Vagina (tissue), 2 donors: ENCODE results near the gene CNTNAP5. TPM values are rescaled to one million over a fixed set of nuclear protein-coding genes. Genes with fewer than 3 reads are reported as not detected.

ENCODE experiments used
- DNase-seq, 2 donors: peaks; one replicate each; pipeline ENCODE4 v3.0.0-alpha.2; 2017; ENCODE audit errors: extremely low spot score in 2 of 2
- H3K27ac ChIP-seq: fragments of 200-600 bp; sonication (generic); one replicate; pipeline ENCODE4 v1.5.1; 2019
- H3K27me3 ChIP-seq: fragments of 200-600 bp; sonication (generic); one replicate; pipeline ENCODE4 v1.5.1; 2019
- H3K36me3 ChIP-seq, 2 donors: fragments of 200-600 bp; sonication (generic); one replicate each; pipeline ENCODE4 v1.5.1; 2017 to 2019
- H3K4me1 ChIP-seq: fragments of 200-600 bp; sonication (generic); one replicate; pipeline ENCODE4 v1.5.1; 2019
- H3K4me3 ChIP-seq, 2 donors: fragments of 200-600 bp; sonication (generic); 1 replicate in 1 of 2; 2 replicates in 1 of 2; pipeline ENCODE4 v1.5.1; 2016 to 2019
- H3K9me3 ChIP-seq: fragments of 200-600 bp; sonication (generic); one replicate; pipeline ENCODE4 v1.5.1; 2019
- POLR2A ChIP-seq, 2 donors: fragments of 450-650 bp; IDR thresholded peaks; one replicate each; pipeline ENCODE4 v1.6.1; 2017; ENCODE audit warnings: antibody characterized with exemption in 2 of 2, mild to moderate bottlenecking in 2 of 2, moderate library complexity in 2 of 2
- POLR2AphosphoS5 ChIP-seq, 2 donors: sonication (generic); formaldehyde crosslinking; IDR thresholded peaks; one replicate each; pipeline ENCODE4 v1.9.0; 2017; ENCODE audit warnings: antibody characterized with exemption in 2 of 2, mild to moderate bottlenecking in 2 of 2, low read depth in 1 of 2; ENCODE audit not compliant: insufficient read depth in 1 of 2
- intact Hi-C: fragments of 100-400 bp; cut with DNase I; formaldehyde crosslinking; loops from one replicate; pipeline ENCODE4 v1.15.1; 2023
- total RNA-seq: library from RNA; depleted of rRNA; stranded (reverse); fragments of >200 nt; gene quantifications from one replicate; pipeline ENCODE4 v1.2.3, GENCODE V29; 2016
- TF ChIP-seq, protein P1 (sequence below), 3 experiments: fragments of 450-650 bp in 2 of 3; fragments of 200-600 bp in 1 of 3; sonication (generic) in 1 of 3; IDR thresholded peaks; one replicate each; pipeline ENCODE4 v1.5.1; 2017 to 2019; ENCODE audit warnings: antibody characterized with exemption in 3 of 3, mild to moderate bottlenecking in 2 of 3, moderate library complexity in 2 of 3

CNTNAP5 gene
- total RNA-seq, 1 donor from 2014 or later: not detected

DNA sequence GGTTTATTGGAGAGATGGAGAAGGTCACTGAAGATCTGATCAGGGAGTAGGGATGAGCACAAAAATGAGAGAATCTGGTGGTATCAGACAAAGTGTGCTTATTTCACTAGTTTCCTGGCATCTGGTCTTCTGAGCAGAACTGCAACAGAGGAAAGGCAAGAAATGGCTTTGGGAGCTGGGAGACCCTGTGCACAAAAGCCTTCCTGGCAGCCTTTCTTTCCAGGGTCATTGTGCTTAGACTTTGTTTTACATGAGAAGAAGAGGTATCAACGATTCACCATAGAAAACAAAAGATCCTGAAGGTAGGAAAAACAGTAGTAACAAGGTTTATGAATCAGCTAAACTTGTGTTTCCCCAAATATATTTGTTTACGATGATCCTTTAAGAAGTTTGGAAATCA, 162.9 kb downstream of the CNTNAP5 start:
- Histone ChIP-seq H3K9me3 (no peaks in the 10 kb centered on the region), H3K4me1 (no peaks in the 10 kb centered on the region), H3K27me3 (no peaks in the 10 kb centered on the region), H3K36me3 (no peaks in the 10 kb centered on the region), H3K4me3 (no peak overlapping the region), H3K27ac (no peak overlapping the region)
- intact Hi-C loops: no loop called here
- DNase-seq: no peak
- no peak for TF ChIP-seq POLR2A (IDR thresholded peaks at IDR 0.05)
- TF ChIP-seq, protein P1, sequence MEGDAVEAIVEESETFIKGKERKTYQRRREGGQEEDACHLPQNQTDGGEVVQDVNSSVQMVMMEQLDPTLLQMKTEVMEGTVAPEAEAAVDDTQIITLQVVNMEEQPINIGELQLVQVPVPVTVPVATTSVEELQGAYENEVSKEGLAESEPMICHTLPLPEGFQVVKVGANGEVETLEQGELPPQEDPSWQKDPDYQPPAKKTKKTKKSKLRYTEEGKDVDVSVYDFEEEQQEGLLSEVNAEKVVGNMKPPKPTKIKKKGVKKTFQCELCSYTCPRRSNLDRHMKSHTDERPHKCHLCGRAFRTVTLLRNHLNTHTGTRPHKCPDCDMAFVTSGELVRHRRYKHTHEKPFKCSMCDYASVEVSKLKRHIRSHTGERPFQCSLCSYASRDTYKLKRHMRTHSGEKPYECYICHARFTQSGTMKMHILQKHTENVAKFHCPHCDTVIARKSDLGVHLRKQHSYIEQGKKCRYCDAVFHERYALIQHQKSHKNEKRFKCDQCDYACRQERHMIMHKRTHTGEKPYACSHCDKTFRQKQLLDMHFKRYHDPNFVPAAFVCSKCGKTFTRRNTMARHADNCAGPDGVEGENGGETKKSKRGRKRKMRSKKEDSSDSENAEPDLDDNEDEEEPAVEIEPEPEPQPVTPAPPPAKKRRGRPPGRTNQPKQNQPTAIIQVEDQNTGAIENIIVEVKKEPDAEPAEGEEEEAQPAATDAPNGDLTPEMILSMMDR (IDR thresholded peaks at IDR 0.05): no peak
- TF ChIP-seq POLR2AphosphoS5 (IDR thresholded peaks at IDR 0.05; ENCODE audit: insufficient read depth in 1 of 2, low read depth in 1 of 2): no peak

DNA sequence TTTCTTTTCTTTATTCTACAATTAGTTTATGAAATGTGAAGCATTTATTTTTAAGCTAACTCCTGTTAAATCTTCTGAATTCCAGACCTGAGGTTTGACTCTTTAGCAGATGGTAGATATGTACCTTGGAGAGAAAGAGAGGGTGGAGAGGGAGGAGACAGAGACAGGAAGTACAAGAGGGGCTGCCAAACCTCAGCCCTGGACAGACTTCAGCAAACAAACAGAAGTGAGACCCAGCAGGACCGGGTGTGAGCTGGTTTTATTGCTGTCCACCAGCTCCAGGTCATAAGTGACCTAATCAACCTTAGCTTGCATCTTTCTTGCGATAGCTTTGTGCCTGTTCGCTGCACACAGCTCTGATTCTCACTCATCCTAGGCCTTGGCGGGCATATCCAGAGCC, 168.6 kb downstream of the CNTNAP5 start:
- Histone ChIP-seq H3K27me3 (no peaks in the 10 kb centered on the region), H3K4me3 (no peak overlapping the region), H3K4me1 (no peaks in the 10 kb centered on the region), H3K36me3 (no peaks in the 10 kb centered on the region), H3K27ac (no peak overlapping the region), H3K9me3 (no peaks in the 10 kb centered on the region)
- no peak for TF ChIP-seq POLR2AphosphoS5 (IDR thresholded peaks at IDR 0.05; ENCODE audit: insufficient read depth in 1 of 2, low read depth in 1 of 2)
- no peak for TF ChIP-seq POLR2A (IDR thresholded peaks at IDR 0.05)
- TF ChIP-seq, protein P1 (IDR thresholded peaks at IDR 0.05): no peak
- no peak for DNase-seq
- intact Hi-C loops: no loop called here

DNA sequence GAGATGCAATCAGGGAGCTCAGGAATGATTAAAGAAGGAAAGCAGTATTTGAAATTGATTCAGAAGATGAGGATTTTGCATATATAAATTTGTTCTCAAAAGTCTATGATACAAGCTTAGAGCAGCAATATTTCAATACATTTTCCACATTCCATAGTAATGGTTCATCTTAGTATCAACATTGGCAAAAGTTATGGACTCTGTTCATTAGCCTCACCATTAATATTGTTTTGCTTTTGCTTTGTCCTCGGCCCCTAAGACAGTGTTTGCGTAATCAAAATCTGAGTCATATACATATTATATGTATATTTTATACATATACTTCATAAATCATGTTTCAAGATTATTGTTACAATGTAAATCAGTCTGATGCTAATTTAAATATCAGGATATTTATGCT, 176.6 kb downstream of the CNTNAP5 start:
- intact Hi-C loops: no loop called here
- no peak for DNase-seq
- no peaks in the 10 kb centered on the region for H3K9me3 ChIP-seq

DNA sequence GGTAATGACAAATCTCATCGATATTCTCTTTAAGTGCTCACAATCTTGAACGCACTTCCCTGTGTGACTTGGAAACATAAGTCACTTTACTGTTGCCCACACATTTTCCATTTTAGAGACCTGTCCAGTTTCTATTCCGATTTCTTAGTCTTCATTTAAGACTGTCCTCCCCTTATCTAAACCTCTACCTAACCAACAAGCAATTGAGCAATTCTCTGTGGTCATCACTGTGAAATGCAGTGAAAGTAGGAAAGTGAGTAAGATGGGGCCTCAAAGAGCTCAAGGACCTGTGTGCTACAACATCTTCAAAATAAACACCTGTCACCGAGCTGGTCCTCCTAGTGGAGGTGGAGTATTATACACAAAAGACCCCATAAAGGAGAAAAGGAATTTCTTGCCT, 184.4 kb downstream of the CNTNAP5 start:
- Histone ChIP-seq H3K4me1 (no peaks in the 10 kb centered on the region), H3K36me3 (no peaks in the 10 kb centered on the region), H3K27me3 (no peaks in the 10 kb centered on the region), H3K27ac (no peak overlapping the region), H3K9me3 (no peaks in the 10 kb centered on the region), H3K4me3 (no peak overlapping the region)
- no peak for DNase-seq
- no peak for TF ChIP-seq POLR2AphosphoS5 (IDR thresholded peaks at IDR 0.05; ENCODE audit: insufficient read depth in 1 of 2, low read depth in 1 of 2)
- TF ChIP-seq, protein P1 (IDR thresholded peaks at IDR 0.05): no peak
- no peak for TF ChIP-seq POLR2A (IDR thresholded peaks at IDR 0.05)
- intact Hi-C loops: no loop called here

More for the DNA sequence above, 176.6 kb downstream of the CNTNAP5 start:
- no peak overlapping the region for H3K4me3 ChIP-seq
- no peaks in the 10 kb centered on the region for H3K27me3 ChIP-seq
- H3K27ac ChIP-seq: no peak overlapping the region
- H3K36me3 ChIP-seq: no peaks in the 10 kb centered on the region
- TF ChIP-seq, protein P1 (IDR thresholded peaks at IDR 0.05): no peak
- no peak for TF ChIP-seq POLR2A (IDR thresholded peaks at IDR 0.05)
- TF ChIP-seq POLR2AphosphoS5 (IDR thresholded peaks at IDR 0.05; ENCODE audit: insufficient read depth in 1 of 2, low read depth in 1 of 2): no peak
- no peaks in the 10 kb centered on the region for H3K4me1 ChIP-seq

DNA sequence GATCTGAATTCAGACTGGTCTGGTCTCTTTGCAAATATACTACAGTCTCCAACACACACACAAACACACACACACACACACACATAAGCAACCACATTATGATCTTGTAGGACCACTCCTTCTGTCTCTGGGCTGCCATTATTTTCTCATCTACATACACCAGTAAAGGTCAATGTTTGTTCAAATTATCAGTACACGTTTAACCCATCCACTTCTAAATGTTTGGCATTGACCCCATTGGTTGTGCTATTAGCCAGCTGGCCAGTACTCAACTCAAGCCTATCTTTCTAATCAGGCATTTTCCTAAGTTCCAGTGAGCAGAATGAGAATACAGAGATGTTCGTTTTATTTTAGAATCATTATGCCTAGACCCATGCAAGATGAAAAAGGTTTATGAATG, 186.4 kb downstream of the CNTNAP5 start:
- H3K27me3 ChIP-seq: no peaks in the 10 kb centered on the region
- H3K4me1 ChIP-seq: no peaks in the 10 kb centered on the region
- no peaks in the 10 kb centered on the region for H3K9me3 ChIP-seq
- H3K4me3 ChIP-seq: no peak overlapping the region
- intact Hi-C loops: no loop called here
- no peak for DNase-seq
- no peak overlapping the region for H3K27ac ChIP-seq
- TF ChIP-seq, protein P1 (IDR thresholded peaks at IDR 0.05): no peak
- TF ChIP-seq POLR2AphosphoS5 (IDR thresholded peaks at IDR 0.05; ENCODE audit: insufficient read depth in 1 of 2, low read depth in 1 of 2) (no peak), POLR2A (IDR thresholded peaks at IDR 0.05) (no peak)
- no peaks in the 10 kb centered on the region for H3K36me3 ChIP-seq
